ENCODE results near the gene CORO7.

The CORO7 gene

GRCh38 chr16:4351880-4352279 is 64.5 kb downstream of the CORO7 start:
- DNase-seq (ENCODE audit: extremely low spot score) = no peak
- ChIA-PET POLR2A (interaction anchor here (0.9 to 2.3 kb wide), 4 partner anchors 14 to 79 kb away, joined by 3 to 8 read pairs (median 4); partner anchors contain the start of genes CORO7 and TFAP4), CTCF (interaction anchor here (0.6 to 2.9 kb wide), 5 partner anchors 51 to 198 kb away, joined by 3 to 23 read pairs (median 4); no protein-coding TSS in a partner anchor)
- TF ChIP-seq SUZ12 (IDR thresholded peaks at IDR 0.05) (no peak), NFRKB (IDR thresholded peaks at IDR 0.05) (no peak), BHLHE40 (IDR thresholded peaks at IDR 0.05; ENCODE audit: borderline replicate concordance) (no peak), LEF1 (IDR thresholded peaks at IDR 0.05; ENCODE audit: borderline replicate concordance) (no peak), FOXM1 (IDR thresholded peaks at IDR 0.05; ENCODE audit: borderline replicate concordance) (no peak), ELF4 (IDR thresholded peaks at IDR 0.05) (no peak), PKNOX1 (IDR thresholded peaks at IDR 0.05) (no peak), L3MBTL2 (conservative IDR thresholded peaks at IDR 0.05) (no peak), TARDBP (IDR thresholded peaks at IDR 0.05) (no peak), HDGF (IDR thresholded peaks at IDR 0.05; ENCODE audit: borderline replicate concordance) (no peak), ZNF384 (IDR thresholded peaks at IDR 0.05) (no peak), CTBP1 (IDR thresholded peaks at IDR 0.05; ENCODE audit: borderline replicate concordance) (no peak), SP1 (IDR thresholded peaks at IDR 0.05) (no peak), ARNT (IDR thresholded peaks at IDR 0.05) (no peak), FOXK2 (IDR thresholded peaks at IDR 0.05) (no peak), FOXA1 (IDR thresholded peaks at IDR 0.05) (no peak)

DNA sequence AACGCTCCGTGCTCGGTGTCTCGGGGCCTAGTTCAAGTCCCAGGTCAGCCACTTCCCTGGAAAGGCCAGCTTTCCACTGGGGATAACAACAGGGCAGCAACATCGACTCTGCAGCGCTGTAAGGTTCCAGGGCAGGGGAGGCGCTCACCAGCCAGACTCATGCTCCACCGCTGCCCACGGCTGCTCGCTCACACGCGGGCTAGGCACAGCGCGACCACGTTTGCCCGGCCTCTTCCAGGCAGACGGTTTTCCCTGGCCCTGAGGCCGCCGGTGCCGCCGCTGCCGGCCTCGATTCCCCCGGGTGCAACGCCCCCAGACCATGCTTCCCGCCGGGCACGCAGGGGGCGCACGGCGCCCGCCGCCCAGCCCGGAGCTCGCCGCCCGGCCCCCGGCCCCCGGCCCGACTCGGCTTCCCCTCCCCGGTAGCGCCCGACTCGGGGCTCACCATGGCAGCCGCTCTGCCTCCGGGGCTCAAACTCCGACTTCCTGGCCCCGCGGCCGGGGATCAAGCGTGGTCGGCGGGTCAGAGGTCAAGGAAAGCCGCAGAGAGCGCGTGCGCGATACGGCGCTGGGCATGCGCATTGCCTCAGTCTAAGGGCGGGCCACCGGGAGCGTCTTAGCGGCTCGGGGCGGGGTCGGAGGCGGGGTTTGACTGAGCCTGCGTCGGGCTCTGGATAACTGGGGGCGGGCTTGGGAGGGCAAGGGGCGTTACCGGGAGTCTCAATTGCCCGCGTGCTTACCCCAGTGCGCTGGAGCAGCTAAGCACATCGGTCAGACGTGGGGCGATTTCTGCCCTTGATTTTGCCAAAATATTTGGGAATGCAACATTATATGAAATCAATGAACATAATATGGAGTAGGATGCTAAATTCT is 65.4 kb downstream of the CORO7 start, which contains the start of gene PAM16:
Gene PAM16, minus strand, starts transcription at position 535 of the 873 bp plus-strand sequence. Its CDS starts 87 bp downstream, at position 448.
- POLR2A ChIA-PET = interaction anchor here (0.7 to 2.3 kb wide), 8 partner anchors 11 to 78 kb away, joined by 3 to 9 read pairs (median 4); partner anchors contain the start of genes CORO7 and TFAP4
- peak; percentile 98 for DNase-seq (ENCODE audit: extremely low spot score)
- TF ChIP-seq FOXM1 (IDR thresholded peaks at IDR 0.05; ENCODE audit: borderline replicate concordance) (no peak), LEF1 (IDR thresholded peaks at IDR 0.05; ENCODE audit: borderline replicate concordance) (no peak), L3MBTL2 (conservative IDR thresholded peaks at IDR 0.05) (peak; percentile 74)
- CTCF ChIA-PET = interaction anchor here (0.6 to 2.9 kb wide), 5 partner anchors 51 to 199 kb away, joined by 3 to 23 read pairs (median 4); no protein-coding TSS in a partner anchor

DNA sequence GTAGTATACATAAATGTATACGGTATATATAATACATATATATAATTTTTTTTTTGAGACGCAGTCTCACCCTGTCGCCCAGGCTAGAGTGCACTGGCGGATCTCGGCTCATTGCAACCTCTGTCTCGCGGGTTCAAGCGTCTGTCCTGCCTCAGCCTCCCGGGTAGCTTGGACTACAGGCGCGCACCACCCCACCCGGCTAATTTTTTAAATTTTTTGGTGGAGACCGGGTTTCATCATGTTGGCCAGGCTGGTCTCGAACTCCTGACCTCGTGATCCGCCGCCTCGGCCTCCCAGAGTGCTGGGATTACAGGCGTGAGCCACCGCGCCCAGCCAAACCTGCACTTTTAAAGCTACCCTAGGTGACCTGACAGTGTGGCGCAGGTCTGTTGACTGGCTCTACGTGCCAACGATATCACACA is 66.0 kb downstream of the CORO7 start:
- DNase-seq (ENCODE audit: extremely low spot score) = no peak
- POLR2A ChIA-PET = interaction anchor here (0.9 to 2.3 kb wide), 5 partner anchors 10 to 51 kb away, joined by 3 to 9 read pairs (median 6); no protein-coding TSS in a partner anchor
- TF ChIP-seq SP1 (IDR thresholded peaks at IDR 0.05) (no peak), FOXK2 (IDR thresholded peaks at IDR 0.05) (no peak), ARNT (IDR thresholded peaks at IDR 0.05) (no peak), CTBP1 (IDR thresholded peaks at IDR 0.05; ENCODE audit: borderline replicate concordance) (no peak), BHLHE40 (IDR thresholded peaks at IDR 0.05; ENCODE audit: borderline replicate concordance) (no peak), L3MBTL2 (conservative IDR thresholded peaks at IDR 0.05) (no peak), ZNF384 (IDR thresholded peaks at IDR 0.05) (no peak), NFRKB (IDR thresholded peaks at IDR 0.05) (no peak), SUZ12 (IDR thresholded peaks at IDR 0.05) (no peak), HDGF (IDR thresholded peaks at IDR 0.05; ENCODE audit: borderline replicate concordance) (no peak), TARDBP (IDR thresholded peaks at IDR 0.05) (no peak)
- CTCF ChIA-PET = interaction anchor here (0.8 to 2.9 kb wide), 4 partner anchors 52 to 97 kb away, joined by 3 to 23 read pairs (median 8); no protein-coding TSS in a partner anchor

GRCh38 chr16:4349332-4349731 is 67.1 kb downstream of the CORO7 start:
- TF ChIP-seq PKNOX1 (IDR thresholded peaks at IDR 0.05) = no peak
- no peak for TF ChIP-seq TARDBP (IDR thresholded peaks at IDR 0.05)
- no peak for TF ChIP-seq ARNT (IDR thresholded peaks at IDR 0.05)
- no peak for TF ChIP-seq BHLHE40 (IDR thresholded peaks at IDR 0.05; ENCODE audit: borderline replicate concordance)
- no peak for TF ChIP-seq FOXA1 (IDR thresholded peaks at IDR 0.05)
- TF ChIP-seq CTBP1 (IDR thresholded peaks at IDR 0.05; ENCODE audit: borderline replicate concordance) = no peak
- no peak for TF ChIP-seq SUZ12 (IDR thresholded peaks at IDR 0.05)
- no peak for TF ChIP-seq ZNF384 (IDR thresholded peaks at IDR 0.05)
- no peak for TF ChIP-seq FOXK2 (IDR thresholded peaks at IDR 0.05)
- TF ChIP-seq LEF1 (IDR thresholded peaks at IDR 0.05; ENCODE audit: borderline replicate concordance) = no peak
- no peak for TF ChIP-seq L3MBTL2 (conservative IDR thresholded peaks at IDR 0.05)
- TF ChIP-seq HDGF (IDR thresholded peaks at IDR 0.05; ENCODE audit: borderline replicate concordance) = no peak
- TF ChIP-seq ELF4 (IDR thresholded peaks at IDR 0.05) = no peak
- ChIA-PET POLR2A (interaction anchor here (0.7 to 2.3 kb wide), 4 partner anchors 9 to 96 kb away, joined by 3 to 9 read pairs (median 4); no protein-coding TSS in a partner anchor), CTCF (interaction anchor here (0.8 to 1.0 kb wide), 2 partner anchors 54 to 96 kb away, joined by 3 to 7 read pairs; no protein-coding TSS in a partner anchor)
- DNase-seq (ENCODE audit: extremely low spot score) = no peak

- CTCF ChIA-PET = interaction anchor here (0.6 to 0.8 kb wide), 2 partner anchors 10 to 90 kb away, joined by 3 to 4 read pairs; no protein-coding TSS in a partner anchor
- POLR2A ChIA-PET = no interaction called here
- TF ChIP-seq TARDBP (IDR thresholded peaks at IDR 0.05) (no peak), FOXK2 (IDR thresholded peaks at IDR 0.05) (no peak), LEF1 (IDR thresholded peaks at IDR 0.05; ENCODE audit: borderline replicate concordance) (no peak), SP1 (IDR thresholded peaks at IDR 0.05) (no peak), FOXA1 (IDR thresholded peaks at IDR 0.05) (no peak), ZNF384 (IDR thresholded peaks at IDR 0.05) (no peak), NFRKB (IDR thresholded peaks at IDR 0.05) (no peak), SUZ12 (IDR thresholded peaks at IDR 0.05) (no peak), FOXM1 (IDR thresholded peaks at IDR 0.05; ENCODE audit: borderline replicate concordance) (no peak), PKNOX1 (IDR thresholded peaks at IDR 0.05) (no peak), ARNT (IDR thresholded peaks at IDR 0.05) (no peak), HDGF (IDR thresholded peaks at IDR 0.05; ENCODE audit: borderline replicate concordance) (no peak), ELF4 (IDR thresholded peaks at IDR 0.05) (no peak), CTBP1 (IDR thresholded peaks at IDR 0.05; ENCODE audit: borderline replicate concordance) (no peak), BHLHE40 (IDR thresholded peaks at IDR 0.05; ENCODE audit: borderline replicate concordance) (no peak), L3MBTL2 (conservative IDR thresholded peaks at IDR 0.05) (no peak)
- no peak for DNase-seq (ENCODE audit: extremely low spot score)
Measured at GRCh38 chr16:4347765-4348509, 68.5 kb downstream of the CORO7 start.
